Stimulated activated CD8-positive, alpha-beta memory T cell treated with anti-CD3 and anti-CD28 coated beads, Interleukin-7, amount 100 ng/mL, for 1 hour (primary cell): ENCODE results near the gene THBS2.

Experiments
- DNase-seq, 2 donors: peaks; one replicate each; pipeline ENCODE4 v3.0.0-alpha.2; 2020; ENCODE audit warnings: low read depth in 2 of 2

Gene THBS2

GRCh38 chr6:169166896-169167580, 86.6 kb downstream of the THBS2 start:
- DNase-seq = no peak
